Sigmoid colon (tissue), 4 donors: Measurements from ENCODE around the gene SSR1.

Experiments used
- CTCF ChIP-seq, 4 experiments: fragments of 450-650 bp in 3 of 4; fragments of 200-600 bp in 1 of 4; IDR thresholded peaks; one replicate each; pipeline ENCODE4 v1.5.1; 2016 to 2019; ENCODE audit warnings: antibody characterized with exemption in 4 of 4, mild to moderate bottlenecking in 3 of 4, moderate library complexity in 2 of 4
- POLR2A ChIP-seq, 2 donors: fragments of 450-650 bp; IDR thresholded peaks; one replicate each; pipeline ENCODE4 v1.6.1; 2016; ENCODE audit warnings: antibody characterized with exemption in 2 of 2, mild to moderate bottlenecking in 2 of 2, moderate library complexity in 2 of 2
- POLR2AphosphoS5 ChIP-seq, 4 donors: sonication (generic); formaldehyde crosslinking; IDR thresholded peaks; one replicate each; pipeline ENCODE4 v1.6.1; 2017; ENCODE audit warnings: antibody characterized with exemption in 4 of 4

- TF ChIP-seq POLR2A (IDR thresholded peaks at IDR 0.05), result no peak
- no peak for TF ChIP-seq CTCF (IDR thresholded peaks at IDR 0.05)
- no peak for TF ChIP-seq POLR2AphosphoS5 (IDR thresholded peaks at IDR 0.05)
These were observed 3.0 kb upstream of the SSR1 start for GRCh38 chr6:7315948-7316365.
